Activated CD8-positive, alpha-beta memory T cell treated with anti-CD3 and anti-CD28 coated beads, Interleukin-2, amount 50 U/mL, for 24 hours (primary cell): ENCODE data around the gene NMT1.
"Not testable (repeated sequence)": the region's sequence is repeated elsewhere in the genome, so short reads cannot be mapped to it uniquely, and the experiment has no call there.

ENCODE experiments used
- DNase-seq: peaks from one replicate; pipeline ENCODE4 v3.0.0-alpha.2; 2020; ENCODE audit errors: extremely low read depth

NMT1 gene

DNA sequence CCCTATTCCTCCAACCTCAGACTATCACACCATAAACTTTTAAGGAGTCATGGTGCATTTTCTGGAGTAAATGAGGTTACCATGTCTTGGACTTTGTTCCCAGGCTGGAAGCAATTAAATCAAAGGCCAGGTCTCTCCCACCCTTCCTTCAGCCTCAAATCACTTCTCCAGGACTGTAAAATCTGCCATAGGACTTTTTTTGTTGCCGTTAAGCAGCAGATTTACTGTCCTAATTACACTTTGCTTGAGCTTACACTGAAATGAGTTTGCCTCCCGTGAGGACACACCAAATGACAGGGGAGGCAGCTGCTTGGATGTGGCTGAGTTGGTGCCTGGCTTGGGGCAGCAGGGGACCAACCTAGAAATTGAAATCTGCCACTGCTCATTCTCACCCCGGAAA is 24.4 kb upstream of the NMT1 start:
- no peak for DNase-seq

DNA sequence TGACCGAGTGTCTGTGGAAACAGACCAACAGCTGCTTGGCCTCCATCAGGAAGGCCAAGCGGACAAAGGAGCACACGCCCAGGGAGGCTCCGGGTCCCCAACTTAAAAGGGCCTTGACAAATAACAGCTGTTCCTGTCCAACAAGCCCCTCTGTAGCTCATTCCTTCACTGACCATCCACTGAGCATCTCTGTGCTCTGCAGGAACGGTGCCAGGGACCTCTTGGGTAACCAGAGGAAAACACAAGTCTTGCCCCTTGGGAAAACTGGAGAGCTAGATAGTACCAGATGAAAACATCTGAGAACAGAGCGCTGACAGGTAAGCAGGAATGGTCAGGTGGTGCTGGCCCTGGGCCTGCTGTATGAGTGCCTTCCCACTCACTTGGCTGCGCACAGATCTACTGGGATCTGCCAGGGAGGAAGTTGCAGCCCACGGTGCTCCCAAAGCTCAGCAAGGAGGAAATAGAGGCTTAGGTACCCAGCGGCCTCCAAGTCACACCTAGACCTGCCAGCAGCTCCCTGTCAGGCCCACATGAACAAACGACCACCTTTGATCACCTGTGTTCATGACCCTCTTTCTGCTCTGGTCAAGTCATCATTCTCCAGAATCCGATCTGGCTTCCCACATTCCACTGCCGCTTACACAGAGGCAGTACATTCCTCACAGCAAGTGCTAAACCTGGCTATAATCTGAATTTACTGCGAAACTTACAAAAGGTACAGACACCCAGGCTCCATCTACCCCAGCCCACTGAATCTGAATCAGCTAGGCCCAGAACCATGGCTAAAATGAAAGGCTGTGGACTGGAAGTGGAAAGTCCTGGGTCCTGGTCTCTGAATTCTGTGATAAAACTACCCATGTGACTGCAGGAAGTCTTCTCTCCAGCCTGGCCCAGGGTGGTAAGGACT is 22.1 kb upstream of the NMT1 start:
- no peak for DNase-seq

DNA sequence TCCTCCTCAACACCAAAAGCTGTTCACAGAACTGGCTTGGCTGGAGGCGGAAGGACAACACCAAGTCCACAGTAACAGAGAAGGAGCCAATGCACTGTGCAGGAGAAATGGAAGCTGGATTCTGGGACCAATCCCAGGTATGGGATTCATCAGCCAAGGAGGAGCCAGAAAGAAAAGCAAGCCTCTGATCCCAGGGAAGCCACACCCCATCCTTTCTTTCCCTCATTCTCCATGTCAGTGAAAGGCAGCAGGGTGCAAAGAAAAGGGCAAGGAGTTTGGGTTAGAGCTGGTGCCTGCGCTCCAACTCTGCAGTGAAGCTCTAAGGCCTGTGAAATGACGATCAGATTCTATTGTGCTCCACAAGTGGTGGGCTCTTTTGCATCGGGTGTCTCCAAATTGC is 20.7 kb upstream of the NMT1 start:
- no peak for DNase-seq

DNA sequence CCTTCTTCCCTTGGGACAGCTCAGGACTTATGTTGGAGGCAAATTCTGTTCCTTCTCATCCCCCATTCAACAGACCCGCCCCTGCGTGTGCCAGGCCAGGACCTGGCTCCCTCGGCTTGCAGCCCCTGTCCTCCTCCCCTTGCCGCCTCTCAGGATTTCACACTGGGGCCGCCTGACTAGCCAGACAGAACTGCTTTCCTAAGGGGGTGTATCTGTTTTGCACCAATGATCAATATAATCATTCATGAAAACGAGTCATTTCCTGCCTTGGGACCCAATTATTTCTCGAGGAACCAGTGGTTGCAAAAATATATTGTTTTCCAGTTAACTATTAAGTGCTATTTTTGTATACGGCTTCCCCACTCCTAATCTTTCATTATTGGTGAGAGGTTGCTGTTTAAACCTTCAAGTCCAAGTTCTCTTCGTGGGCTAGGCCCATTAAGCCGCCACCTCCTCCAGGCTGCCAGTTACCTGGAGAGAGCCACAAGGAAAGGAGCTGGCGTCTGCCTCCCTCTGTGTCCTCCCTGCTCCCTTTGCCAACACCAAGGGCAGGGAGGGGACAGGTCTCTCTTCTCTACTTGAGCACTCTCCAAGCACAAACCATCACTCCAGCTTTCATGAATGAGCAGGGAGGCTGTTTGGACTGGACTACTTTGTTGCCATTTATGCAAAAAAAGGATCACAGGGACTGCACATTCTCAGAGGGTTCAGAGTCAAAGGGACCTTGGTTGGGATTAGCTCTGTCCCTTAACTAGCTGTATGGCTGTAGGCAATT is 18.6 kb upstream of the NMT1 start:
- DNase-seq = no peak

DNA sequence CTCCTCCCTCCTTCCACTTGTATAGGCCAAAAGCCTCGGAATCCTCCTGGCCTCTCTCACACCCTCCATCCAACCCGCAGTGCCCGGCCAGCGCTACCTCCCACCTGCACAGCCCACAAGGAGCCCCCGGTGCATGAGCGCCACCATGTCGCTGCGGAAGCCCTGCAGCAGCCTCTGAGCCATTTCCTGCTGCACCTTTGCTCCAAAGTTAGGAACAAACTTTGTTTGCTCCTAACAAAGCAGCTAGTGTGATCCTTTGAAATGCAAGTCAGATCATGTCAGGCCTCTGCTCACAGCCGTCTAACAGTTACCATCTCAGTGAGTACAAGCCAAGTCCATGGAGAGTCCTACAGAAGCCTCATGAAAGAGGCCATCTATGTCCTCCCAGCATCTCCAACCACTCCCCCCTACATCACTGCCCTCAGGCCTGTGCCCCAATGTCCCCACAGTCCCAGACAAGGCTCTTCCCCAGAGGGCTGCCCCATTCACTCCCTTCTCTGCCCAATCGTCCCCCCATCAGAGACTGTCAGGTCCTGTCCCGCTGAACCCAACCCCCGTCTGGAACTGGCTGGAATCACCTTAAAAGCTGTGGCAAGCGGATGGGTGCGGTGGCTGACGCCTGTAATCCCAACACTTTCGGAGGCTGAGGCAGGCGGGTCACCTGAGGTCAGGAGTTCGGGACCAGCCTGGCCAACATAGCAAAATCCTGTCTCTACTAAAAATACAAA is 17.1 kb upstream of the NMT1 start:
- no peak for DNase-seq

DNA sequence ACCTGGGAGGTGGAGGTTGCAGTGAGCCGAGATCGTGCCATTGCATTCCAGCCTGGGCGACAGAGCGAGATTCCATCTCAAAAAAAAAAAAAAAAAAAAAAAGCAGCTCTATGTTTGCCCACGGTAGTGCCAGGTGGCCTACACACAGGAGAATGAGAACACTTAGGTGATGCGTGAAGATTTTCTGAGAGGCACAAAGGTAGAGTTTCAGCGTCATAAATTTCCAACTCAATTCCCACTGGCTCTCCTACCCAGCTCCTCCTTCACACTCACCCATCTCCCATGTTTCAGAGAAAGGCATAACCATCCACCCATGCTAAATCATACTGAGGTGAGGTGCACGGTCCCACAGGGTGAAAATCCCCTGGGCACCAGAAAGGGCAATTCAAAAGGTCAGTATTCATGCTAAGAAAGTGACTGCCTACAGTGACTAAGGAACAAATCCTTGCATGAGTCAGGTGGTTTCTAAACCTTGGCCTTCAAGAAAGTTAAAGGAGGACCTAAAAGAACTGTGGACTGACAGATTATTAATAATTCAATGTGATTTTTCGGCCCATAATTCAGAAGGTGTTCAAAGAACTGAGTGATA is 14.5 kb upstream of the NMT1 start:
- DNase-seq = no peak

DNA sequence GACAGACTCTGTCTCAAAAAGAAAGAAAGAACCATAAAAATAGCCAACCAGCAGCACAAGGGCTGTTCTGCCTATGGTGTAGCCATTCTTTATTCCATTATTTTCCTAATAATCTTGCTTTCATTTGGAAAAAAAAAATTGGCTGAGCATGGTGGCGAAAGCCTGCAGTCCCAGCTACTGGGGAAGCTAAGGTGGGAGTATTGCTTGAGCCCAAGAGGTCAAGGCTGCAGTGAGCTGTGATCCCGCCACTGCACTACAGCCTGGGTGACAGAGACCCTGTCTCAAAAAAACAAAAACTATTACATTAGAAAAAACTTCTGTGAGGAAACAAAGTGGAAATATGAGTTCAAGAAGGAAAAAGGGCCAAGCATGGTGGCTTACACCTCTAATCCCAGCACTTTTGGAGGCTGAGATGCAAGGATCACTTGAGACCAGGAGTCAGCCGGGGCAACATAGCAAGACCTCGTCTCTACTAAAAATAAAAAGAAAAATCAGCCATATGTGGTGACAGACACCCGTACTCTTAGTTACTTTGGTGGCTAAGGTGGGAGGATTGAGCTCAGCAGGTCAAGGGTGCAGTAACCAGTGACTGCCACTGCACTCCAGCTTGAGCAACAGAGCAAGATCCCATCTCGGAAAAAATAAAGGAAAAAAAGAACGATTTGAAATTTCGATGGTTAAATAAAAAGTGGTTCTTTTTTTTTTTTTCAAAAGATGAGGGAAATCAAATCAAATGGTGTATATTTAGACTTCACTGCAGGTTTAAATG is 12.1 kb upstream of the NMT1 start:
- DNase-seq = no peak

DNA sequence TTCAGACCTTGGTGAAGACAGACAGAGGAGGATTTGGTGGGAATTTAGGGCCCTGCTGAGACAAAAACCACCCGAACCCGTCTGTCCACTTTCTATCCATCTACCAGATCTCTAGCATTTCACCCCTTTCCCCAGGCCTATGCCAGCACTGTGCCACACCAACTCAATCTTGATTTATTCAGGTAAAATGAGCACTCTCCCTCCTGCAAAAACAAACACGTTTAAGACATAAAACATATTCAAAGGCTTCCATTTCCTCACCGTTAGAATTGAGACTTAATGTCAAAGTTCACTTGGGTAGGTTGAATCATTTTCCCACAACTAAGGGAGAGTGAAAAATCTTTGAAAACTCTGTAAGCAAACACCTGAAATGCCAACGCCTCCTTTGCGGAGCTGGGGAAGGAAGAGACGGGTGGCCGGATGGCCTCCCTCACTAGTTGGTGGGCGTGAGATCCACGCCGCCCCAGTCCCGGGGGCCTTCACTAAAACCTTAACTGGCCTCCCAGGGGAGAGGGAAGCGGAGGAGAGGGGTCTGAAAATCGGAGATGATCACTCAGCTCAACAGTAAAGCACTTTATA is 10.5 kb upstream of the NMT1 start:
- DNase-seq = no peak

DNA sequence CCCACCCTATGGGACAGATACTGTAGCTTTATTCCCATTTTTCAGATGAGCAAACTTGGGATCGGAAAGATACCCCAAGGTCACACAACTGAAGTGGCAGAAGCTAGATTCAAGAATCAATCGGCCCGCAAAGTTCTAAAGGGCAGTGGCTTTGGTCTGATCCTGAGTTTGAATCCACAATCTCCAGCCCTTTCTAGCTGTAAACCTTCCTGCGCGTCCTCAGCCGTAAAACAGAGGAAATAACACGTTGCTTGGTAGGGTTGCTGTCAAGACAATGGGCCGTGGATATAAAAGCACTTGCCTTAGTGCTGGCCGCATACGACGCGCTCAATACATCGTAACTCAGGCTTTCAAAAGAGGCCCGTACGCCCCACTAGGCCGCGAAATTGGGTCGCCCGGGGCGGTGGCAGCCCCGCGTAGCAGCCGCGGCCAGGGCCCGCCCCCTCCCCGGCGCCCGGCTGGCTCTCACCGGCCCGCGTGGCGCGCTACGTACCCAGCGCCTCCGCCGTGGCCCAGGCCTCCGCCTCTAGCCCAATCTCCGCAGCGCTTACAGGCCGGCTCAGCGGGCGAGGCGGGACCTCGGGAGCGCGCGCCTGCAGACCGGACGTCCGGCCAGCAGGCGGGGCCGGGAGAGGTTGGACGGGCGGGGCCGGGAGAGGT is 9.9 kb upstream of the NMT1 start, which contains the start of gene DCAKD:
TSS of gene DCAKD (minus strand) at position 573 of the 660 bp plus-strand sequence. CDS start 16,747 bp downstream, outside the sequence.
- DNase-seq = peak; percentile 66

DNA sequence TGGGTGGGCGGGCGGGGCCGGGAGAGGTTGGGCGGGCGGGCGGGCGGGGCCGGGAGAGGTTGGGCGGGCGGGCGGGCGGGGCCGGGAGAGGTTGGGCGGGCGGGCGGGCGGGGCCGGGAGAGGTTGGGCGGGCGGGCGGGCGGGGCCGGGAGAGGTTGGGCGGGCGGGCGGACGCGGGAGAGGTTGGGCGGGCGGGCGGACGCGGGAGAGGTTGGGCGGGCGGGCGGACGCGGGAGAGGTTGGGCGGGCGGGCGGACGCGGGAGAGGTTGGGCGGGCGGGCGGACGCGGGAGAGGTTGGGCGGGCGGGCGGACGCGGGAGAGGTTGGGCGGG is 9.4 kb upstream of the NMT1 start:
- DNase-seq = not testable (repeated sequence)

DNA sequence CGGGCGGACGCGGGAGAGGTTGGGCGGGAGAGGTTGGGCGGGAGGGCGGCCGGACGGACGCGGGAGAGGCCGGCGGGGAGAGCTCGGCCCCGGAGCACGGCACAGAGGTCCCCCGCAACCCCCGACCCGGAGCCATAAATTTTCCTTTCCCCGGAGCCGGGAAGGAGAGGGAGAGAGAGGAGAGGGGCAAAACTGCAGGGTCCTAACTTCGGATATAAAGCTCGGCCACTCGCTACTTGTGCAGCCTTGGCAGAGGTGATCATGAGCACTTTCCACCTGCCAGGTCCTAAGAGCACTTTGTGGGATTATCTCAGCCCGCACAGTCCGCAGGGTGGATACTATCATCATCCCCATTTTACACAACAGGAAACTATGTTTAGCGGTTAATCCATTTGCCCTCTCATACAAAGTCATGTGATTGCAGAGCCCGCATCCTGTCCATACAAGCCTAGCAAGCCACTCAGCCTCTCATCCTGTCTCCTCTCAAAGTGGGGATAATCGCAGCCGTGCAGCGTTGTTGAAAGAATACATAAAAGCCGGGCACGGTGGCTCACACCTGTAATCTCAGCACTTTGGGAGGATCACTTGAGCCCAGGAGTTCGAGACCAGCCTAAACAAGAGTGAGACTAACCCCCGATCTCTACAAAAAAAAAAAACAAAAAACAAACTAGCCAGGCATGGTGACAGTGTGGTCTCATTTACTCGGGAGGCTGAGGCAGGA is 8.9 kb upstream of the NMT1 start:
- DNase-seq = no peak

DNA sequence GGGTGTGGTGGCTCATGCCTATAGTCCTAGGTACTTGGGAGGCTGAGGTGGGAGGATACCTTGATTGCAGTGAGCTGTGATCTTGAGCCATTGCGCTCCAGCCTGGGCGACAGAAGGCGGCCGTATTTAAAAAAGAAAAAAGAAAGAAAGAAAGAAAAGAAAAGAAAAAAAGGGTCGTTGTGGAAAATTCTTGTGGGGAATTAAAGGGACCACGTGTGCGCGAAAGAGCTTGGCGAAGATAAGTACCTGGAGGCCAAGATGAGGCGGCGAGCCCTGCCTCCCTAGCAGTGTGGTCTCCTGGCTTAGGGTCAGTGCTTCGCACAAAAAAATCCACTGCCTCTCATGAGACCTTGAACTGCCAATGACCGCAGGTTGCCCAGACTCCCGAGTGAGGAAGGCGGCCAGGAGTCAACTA is 728 bp upstream of the NMT1 start:
- DNase-seq = no peak

DNA sequence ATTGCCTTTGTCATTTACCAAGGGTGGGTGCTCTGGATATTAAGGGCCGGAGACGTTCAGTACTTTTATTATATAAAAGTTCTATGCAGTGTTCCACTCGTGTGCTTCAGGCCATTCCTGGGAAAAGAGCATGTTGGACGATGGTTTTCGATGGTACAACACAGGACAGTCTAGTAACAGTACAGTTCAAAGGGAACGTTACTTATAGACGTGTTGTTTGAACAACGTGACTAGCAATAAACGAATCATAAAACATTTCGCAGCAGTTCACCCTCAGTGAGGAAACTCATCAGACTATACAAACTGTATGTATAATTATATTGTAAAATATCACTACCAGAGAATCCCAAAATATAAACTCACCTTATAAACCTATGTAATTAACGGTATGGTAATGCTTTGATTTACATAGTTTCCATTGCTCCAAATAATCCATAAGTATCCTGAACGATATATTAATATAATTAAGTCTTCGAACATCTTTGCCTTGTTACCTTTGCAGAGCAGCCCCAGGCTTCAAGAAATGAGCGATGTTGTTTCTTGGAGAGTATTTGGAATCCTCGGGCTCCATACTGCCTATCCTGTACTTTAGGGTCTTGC is 589 bp downstream of the NMT1 start:
- DNase-seq = no peak

DNA sequence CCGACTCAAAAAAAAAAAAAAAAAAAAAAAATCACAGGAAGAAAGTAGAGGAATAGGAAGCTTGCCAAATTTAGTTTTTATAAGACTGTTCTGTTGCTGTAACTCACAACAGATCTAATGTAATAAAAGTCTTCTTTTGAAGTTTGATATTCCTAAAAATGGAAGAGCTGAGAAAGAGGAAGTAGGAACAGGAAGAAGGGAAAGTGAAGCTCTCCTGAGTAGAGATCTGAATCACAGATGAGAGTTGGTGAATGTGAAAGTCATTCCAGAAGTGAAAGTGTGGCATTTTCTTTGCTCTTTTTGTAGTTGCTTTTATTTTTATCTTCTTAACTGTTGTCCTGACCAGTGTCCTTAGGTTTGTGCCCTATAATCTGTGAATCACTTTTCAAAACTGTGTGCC is 2.1 kb downstream of the NMT1 start:
- DNase-seq = no peak

DNA sequence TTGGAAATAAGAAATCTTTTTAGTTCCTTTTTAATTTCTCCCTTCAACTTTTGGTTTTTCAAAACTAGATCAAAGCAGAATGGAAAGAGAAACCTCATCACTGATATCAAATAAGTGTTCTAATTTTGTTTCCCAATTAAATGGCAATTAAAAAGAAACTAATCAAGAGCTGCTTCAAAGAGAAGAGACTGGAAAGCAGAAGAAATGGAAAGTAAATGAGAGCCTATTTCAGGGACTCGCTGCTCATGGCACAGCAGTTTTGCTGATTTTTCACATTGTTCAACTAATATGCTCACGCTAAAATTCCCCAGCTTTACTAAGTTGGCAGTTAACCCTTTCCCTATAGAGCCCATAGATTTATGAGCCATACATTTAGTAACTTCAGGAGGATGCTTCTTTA is 6.5 kb downstream of the NMT1 start:
- DNase-seq = no peak

DNA sequence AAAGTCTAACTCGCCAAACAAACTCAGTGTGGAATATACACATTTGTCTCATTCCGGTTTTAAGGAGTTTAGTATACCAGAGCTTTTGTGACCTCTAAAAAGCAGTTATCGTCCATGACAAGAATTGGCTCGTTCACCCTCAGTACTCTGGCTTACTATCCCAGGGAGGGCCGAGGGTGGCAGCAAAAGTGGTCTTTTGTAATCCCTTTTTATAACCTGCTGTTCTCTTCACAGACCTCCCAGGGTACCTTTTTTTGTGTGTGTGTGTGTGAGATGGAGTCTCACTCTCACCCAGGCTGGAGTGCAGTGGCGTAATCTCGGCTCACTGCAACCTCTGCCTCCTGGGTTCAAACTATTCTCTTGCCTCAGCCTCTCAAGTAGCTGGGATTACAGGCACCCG is 8.9 kb downstream of the NMT1 start:
- no peak for DNase-seq

DNA sequence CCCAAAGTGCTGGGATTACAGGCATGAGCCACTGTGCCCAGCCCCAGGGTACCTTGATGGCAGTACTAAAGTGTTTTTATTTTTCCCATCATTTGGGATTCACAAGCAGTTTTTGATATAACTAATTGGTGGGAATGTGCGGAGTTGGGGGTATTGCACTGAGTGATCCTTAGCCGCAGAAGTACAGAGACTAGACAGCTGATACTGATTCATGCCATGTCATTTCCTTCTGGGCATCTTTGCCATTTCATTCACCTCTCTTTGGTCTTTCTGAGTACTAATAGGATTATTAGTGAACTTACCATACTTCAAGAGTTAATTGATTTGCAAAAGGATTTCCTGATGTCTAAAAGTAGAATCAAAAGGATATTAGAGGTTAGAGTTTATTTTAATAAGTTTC is 9.7 kb downstream of the NMT1 start:
- no peak for DNase-seq

DNA sequence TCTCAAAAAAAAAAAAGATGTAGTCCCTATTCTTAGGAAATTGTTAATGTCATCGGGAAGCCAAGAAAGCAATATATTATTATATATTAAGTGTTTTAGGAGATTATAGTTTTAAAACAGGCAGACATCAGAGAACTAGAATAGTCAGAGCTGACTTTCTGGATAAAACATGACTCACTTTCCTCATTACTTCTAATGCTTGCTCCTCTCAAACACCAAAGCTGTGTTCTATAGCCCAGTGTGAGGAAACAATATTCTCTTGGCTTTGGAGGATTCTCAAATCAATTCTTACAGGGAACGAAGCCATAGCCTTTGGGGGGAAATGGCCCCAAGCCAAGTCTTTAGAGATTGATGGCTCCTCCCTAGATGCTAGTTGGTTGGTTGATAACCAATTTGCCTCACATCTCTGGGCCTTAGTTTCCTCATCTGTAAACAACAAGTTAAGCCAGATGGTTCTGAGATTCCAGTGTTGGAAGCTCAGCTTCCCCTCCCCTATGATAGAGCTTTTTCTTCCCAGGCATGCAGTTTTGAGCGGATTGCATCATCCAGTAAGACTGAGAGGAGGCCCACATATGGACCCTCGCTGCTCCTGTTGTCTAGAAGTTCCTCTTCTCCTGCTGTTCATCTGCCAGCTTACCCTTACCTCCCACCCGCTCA is 12.4 kb downstream of the NMT1 start:
- no peak for DNase-seq

DNA sequence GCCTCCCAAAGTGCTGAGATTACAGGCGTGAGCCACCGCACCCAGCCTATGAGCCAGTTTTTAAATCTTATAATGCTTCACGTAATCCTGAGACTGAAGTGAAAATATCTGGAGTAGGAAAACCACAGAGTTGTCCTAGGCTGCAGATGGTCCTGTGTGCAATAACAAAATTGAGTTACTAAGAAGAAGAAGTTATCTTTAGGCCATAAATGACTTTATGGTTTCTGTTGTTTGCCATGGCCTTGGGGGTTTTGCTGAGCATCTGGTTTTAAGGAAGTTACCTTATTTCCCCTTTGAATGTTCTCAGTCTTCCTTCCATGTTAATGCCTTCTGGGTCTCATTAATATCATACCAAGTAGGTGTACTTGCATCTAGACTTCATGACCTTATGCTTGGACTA is 16.5 kb downstream of the NMT1 start:
- no peak for DNase-seq
